Fibroblast of villous mesenchyme (primary cell): ENCODE data around the gene MC2R. TPM values are rescaled to one million over a fixed set of nuclear protein-coding genes. Genes with fewer than 3 reads are reported as not detected.

Source experiments
- DNase-seq: peaks from one replicate; pipeline ENCODE4 v3.0.0-alpha.2; 2010; ENCODE audit warnings: low read depth
- H3K4me3 ChIP-seq: 2 replicates; pipeline ENCODE4 v1.5.1; 2011; ENCODE audit warnings: low read depth, mild to moderate bottlenecking, low read length
- total RNA-seq: library from RNA; depleted of rRNA; stranded (reverse); fragments of >200 nt; gene quantifications from 2 replicates; pipeline ENCODE4 v1.2.3, GENCODE V29; 2012
- TF ChIP-seq, protein P1 (sequence below): IDR thresholded peaks from 2 replicates; pipeline ENCODE4 v1.5.1; 2012; ENCODE audit warnings: low read depth, mild to moderate bottlenecking, low read length; ENCODE audit not compliant: insufficient read depth

Gene MC2R
- total RNA-seq, 1 donor: not detected

DNA sequence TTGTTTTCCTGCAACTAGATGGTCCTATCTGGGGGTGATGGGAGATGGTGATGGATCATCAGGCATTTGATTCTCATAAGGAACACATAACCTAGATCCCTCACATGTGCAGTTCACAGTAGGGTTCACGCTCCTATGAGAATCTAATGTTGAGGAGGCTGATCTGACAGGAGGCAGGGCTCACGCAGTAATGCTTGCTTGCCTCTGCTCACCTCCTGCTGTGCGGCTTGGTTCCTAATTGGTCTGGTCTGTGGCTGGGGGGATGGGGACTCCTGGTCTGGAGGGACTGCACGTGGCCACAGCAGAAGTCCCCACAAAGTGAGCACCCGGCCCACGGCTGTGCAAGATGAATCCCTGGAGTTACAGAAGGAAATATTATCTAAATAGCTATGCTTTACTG lies 80.1 kb downstream of the MC2R start:
- DNase-seq: no peak
- TF ChIP-seq, protein P1, sequence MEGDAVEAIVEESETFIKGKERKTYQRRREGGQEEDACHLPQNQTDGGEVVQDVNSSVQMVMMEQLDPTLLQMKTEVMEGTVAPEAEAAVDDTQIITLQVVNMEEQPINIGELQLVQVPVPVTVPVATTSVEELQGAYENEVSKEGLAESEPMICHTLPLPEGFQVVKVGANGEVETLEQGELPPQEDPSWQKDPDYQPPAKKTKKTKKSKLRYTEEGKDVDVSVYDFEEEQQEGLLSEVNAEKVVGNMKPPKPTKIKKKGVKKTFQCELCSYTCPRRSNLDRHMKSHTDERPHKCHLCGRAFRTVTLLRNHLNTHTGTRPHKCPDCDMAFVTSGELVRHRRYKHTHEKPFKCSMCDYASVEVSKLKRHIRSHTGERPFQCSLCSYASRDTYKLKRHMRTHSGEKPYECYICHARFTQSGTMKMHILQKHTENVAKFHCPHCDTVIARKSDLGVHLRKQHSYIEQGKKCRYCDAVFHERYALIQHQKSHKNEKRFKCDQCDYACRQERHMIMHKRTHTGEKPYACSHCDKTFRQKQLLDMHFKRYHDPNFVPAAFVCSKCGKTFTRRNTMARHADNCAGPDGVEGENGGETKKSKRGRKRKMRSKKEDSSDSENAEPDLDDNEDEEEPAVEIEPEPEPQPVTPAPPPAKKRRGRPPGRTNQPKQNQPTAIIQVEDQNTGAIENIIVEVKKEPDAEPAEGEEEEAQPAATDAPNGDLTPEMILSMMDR: no peak
- H3K4me3 ChIP-seq: no peak overlapping the region

- H3K4me3 ChIP-seq: no peak overlapping the region
- DNase-seq: no peak
- TF ChIP-seq, protein P1: no peak
Observed at GRCh38 chr18:13834496-13835015, 80.8 kb downstream of the MC2R start.

Other genes starting within 250 kb of the MC2R start
- gene FAM210A, start 189.0 kb downstream of the MC2R start, total RNA-seq: 16.1 and 20.7 TPM in 2 replicates
- gene RNMT, start 188.9 kb downstream of the MC2R start, total RNA-seq: 25.4 and 25.5 TPM in 2 replicates
- not detected in 2 replicates for gene MC5R, start 91.4 kb downstream of the MC2R start, total RNA-seq
- gene ZNF519, start 216.9 kb upstream of the MC2R start, total RNA-seq: 6.0 and 8.7 TPM in 2 replicates